CD4-positive, alpha-beta T cell (primary cell): ENCODE results near the gene P2RX4. TPM values are rescaled to one million over a fixed set of nuclear protein-coding genes. Genes with fewer than 3 reads are reported as not detected.
"Not testable (repeated sequence)": the region's sequence is repeated elsewhere in the genome, so short reads cannot be mapped to it uniquely, and the experiment has no call there.

Experiments used
- ATAC-seq: fragments of 200-7000 bp; cut with Tn5 transposase; one replicate; pipeline ENCODE4 v1.10.0; 2022; ENCODE audit warnings: mild to moderate bottlenecking; ENCODE audit not compliant: poor library complexity
- CTCF ChIA-PET: fragments of 350-600 bp; sonication (Branson Sonifier 250); formaldehyde crosslinking; loops from one replicate; lab custom pipeline; 2021; ENCODE audit warnings: antibody characterized with exemption, inconsistent platforms; lab: Charles Lee
- POLR2A ChIA-PET: fragments of 350-600 bp; sonication (Branson Sonifier 250); formaldehyde crosslinking; loops from one replicate; lab custom pipeline; 2021; ENCODE audit warnings: antibody characterized with exemption, inconsistent platforms; lab: Charles Lee
- DNase-seq, 14 experiments: peaks; one replicate each; pipeline ENCODE4 v3.0.0-alpha.2; 2013 to 2020; ENCODE audit warnings: mixed read lengths in 2 of 14
- H3K27ac ChIP-seq, 2 donors: one replicate each; pipeline versions ENCODE4 v1.5.1 to v1.7.0; 2013; ENCODE audit warnings: low read length in 2 of 2, low read depth in 1 of 2, mild to moderate bottlenecking in 1 of 2
- H3K27me3 ChIP-seq, 2 experiments: 1 replicate in 1 of 2; 2 replicates in 1 of 2; pipeline versions ENCODE4 v1.6.1 to v1.7.0; 2013; ENCODE audit warnings: low read length in 2 of 2, control low read depth in 1 of 2, mild to moderate bottlenecking in 1 of 2, moderate library complexity in 1 of 2; ENCODE audit not compliant: insufficient read depth in 2 of 2, control insufficient read depth in 1 of 2
- H3K36me3 ChIP-seq: one replicate; pipeline ENCODE4 v1.6.1; 2013; ENCODE audit warnings: low read length, control low read depth; ENCODE audit not compliant: insufficient read depth
- H3K4me1 ChIP-seq: one replicate; pipeline ENCODE4 v1.6.1; 2013; ENCODE audit warnings: low read length, control low read depth; ENCODE audit not compliant: insufficient read depth
- H3K4me3 ChIP-seq: one replicate; pipeline ENCODE4 v1.5.1; 2013; ENCODE audit warnings: mild to moderate bottlenecking, low read length, moderate library complexity
- H3K9me3 ChIP-seq, 2 experiments: 1 replicate in 1 of 2; 2 replicates in 1 of 2; pipeline versions ENCODE4 v1.6.1 to v1.7.0; 2013; ENCODE audit warnings: low read length in 2 of 2, mild to moderate bottlenecking in 2 of 2, control low read depth in 1 of 2, moderate library complexity in 1 of 2; ENCODE audit not compliant: control insufficient read depth in 1 of 2, insufficient read depth in 1 of 2
- H3K27ac Mint-ChIP-seq: one replicate; pipeline ENCODE4 v1.8.0; 2020; ENCODE audit warnings: mixed read lengths
- H3K27me3 Mint-ChIP-seq: one replicate; pipeline ENCODE4 v1.8.0; 2021; ENCODE audit warnings: mixed read lengths
- H3K36me3 Mint-ChIP-seq: one replicate; pipeline ENCODE4 v1.8.0; 2021; ENCODE audit warnings: low read depth, mixed read lengths
- H3K4me1 Mint-ChIP-seq: one replicate; pipeline ENCODE4 v1.8.0; 2021; ENCODE audit warnings: low read depth, mixed read lengths
- H3K4me3 Mint-ChIP-seq: one replicate; pipeline ENCODE4 v1.8.0; 2020; ENCODE audit warnings: mild to moderate bottlenecking, mixed read lengths
- H3K9me3 Mint-ChIP-seq: one replicate; pipeline ENCODE4 v1.8.0; 2020; ENCODE audit warnings: mixed read lengths
- CTCF ChIP-seq: fragments of 200-600 bp; IDR thresholded peaks from one replicate; pipeline ENCODE4 v1.8.0; 2022; ENCODE audit warnings: antibody characterized with exemption, mild to moderate bottlenecking
- intact Hi-C, 2 experiments: fragments of 100-400 bp; cut with DNase I in 1 of 2; cut with micrococcal nuclease in 1 of 2; formaldehyde crosslinking; loops; one replicate each; pipeline versions ENCODE4 v1.15.1 to v1.9.0; 2023 to 2025; cut with DNase I, micrococcal nuclease
- total RNA-seq, 174 experiments: library from RNA in 2 of 174; stranded (reverse) in 2 of 174; gene quantifications; one replicate each; pipeline ENCODE4 v1.2.3 and lab custom pipeline; 2021 to 2026

The P2RX4 gene
- total RNA-seq, 2 experiments from 2014 or later = 36.2 to 37.4 TPM

- H3K27ac Mint-ChIP-seq = peak overlapping the region; percentile 88
- CTCF ChIA-PET = no interaction called here
- peaks cover 68% of the 10 kb centered on the region for H3K4me1 ChIP-seq
- H3K27ac ChIP-seq = peak overlapping the region in 1 of 2 donors; percentile 9
- no peak overlapping the region for H3K4me3 Mint-ChIP-seq
- POLR2A ChIA-PET = interaction anchor here (0.8 kb wide), 1 partner anchor 9 kb away, joined by 6 read pairs; no protein-coding TSS in a partner anchor
- H3K4me3 ChIP-seq = no peak overlapping the region
- no peaks in the 10 kb centered on the region for H3K9me3 Mint-ChIP-seq
- no peak for ATAC-seq
- no peak for TF ChIP-seq CTCF
- H3K27me3 Mint-ChIP-seq = no peaks in the 10 kb centered on the region
- H3K9me3 ChIP-seq = no peaks in the 10 kb centered on the region
- H3K36me3 Mint-ChIP-seq = peaks cover 50% of the 10 kb centered on the region
- H3K4me1 Mint-ChIP-seq = peaks cover 48% of the 10 kb centered on the region
- peaks cover 38% of the 10 kb centered on the region for H3K36me3 ChIP-seq
- intact Hi-C loops = loop anchor here in 1 of 2 experiments (10.0 kb wide), 1 partner anchor 112 kb away; no protein-coding TSS in a partner anchor
- no peaks in the 10 kb centered on the region for H3K27me3 ChIP-seq
- no peak for DNase-seq
Observed at GRCh38 chr12:121227294-121227693, 17.4 kb downstream of the P2RX4 start.

- peaks cover 51% of the 10 kb centered on the region for H3K4me1 ChIP-seq
- H3K27ac ChIP-seq = no peak overlapping the region
- intact Hi-C loops = loop anchor here in 1 of 2 experiments (10.0 kb wide), 1 partner anchor 114 kb away; no protein-coding TSS in a partner anchor
- DNase-seq = no peak
- no peaks in the 10 kb centered on the region for H3K9me3 ChIP-seq
- peak overlapping the region; percentile 9 for H3K27ac Mint-ChIP-seq
- no peak overlapping the region for H3K4me3 Mint-ChIP-seq
- peaks cover 50% of the 10 kb centered on the region for H3K36me3 ChIP-seq
- no peaks in the 10 kb centered on the region for H3K27me3 ChIP-seq
- no peak for ATAC-seq
- no peak overlapping the region for H3K4me3 ChIP-seq
- ChIA-PET POLR2A (no interaction called here), CTCF (interaction anchor here (0.9 kb wide), 1 partner anchor 16 kb away, joined by 6 read pairs; no protein-coding TSS in a partner anchor)
- no peak for TF ChIP-seq CTCF
- H3K4me1 Mint-ChIP-seq = peaks cover 33% of the 10 kb centered on the region
- no peaks in the 10 kb centered on the region for H3K27me3 Mint-ChIP-seq
- peaks cover 53% of the 10 kb centered on the region for H3K36me3 Mint-ChIP-seq
- H3K9me3 Mint-ChIP-seq = no peaks in the 10 kb centered on the region
Observed at GRCh38 chr12:121228919-121229665, 19.2 kb downstream of the P2RX4 start.

- H3K27me3 Mint-ChIP-seq, H3K9me3 ChIP-seq, H3K4me3 Mint-ChIP-seq, H3K27me3 ChIP-seq, H3K27ac ChIP-seq, H3K4me3 ChIP-seq, H3K9me3 Mint-ChIP-seq: not testable (repeated sequence)
- peaks cover 42% of the 10 kb centered on the region for H3K4me1 ChIP-seq
- peak; percentile 96 for TF ChIP-seq CTCF
- H3K36me3 ChIP-seq = peaks cover 56% of the 10 kb centered on the region
- CTCF ChIA-PET = interaction anchor here (0.7 to 2.3 kb wide), 6 partner anchors 10 to 71 kb away, joined by 3 to 18 read pairs (median 6); partner anchors contain the start of gene P2RX4
- ATAC-seq = peak; percentile 75
- H3K4me1 Mint-ChIP-seq = peaks cover 24% of the 10 kb centered on the region
- DNase-seq = peak in 12 of 14 experiments; percentile 34 to 82 (median 52)
- POLR2A ChIA-PET = interaction anchor here (1.3 kb wide), 1 partner anchor 11 kb away, joined by 8 read pairs; no protein-coding TSS in a partner anchor
- H3K27ac Mint-ChIP-seq = peak overlapping the region; percentile 55
- intact Hi-C loops = loop anchor here (5.0 to 10.0 kb wide), 3 partner anchors 103 to 173 kb away; no protein-coding TSS in a partner anchor
- peaks cover 55% of the 10 kb centered on the region for H3K36me3 Mint-ChIP-seq
Observed at GRCh38 chr12:121229826-121230537, 20.1 kb downstream of the P2RX4 start.
